HG03064 (cell line): ENCODE data around the gene ENGASE.
A peak's percentile ranks its signal among the peaks of the same experiment; 100 is the strongest.
"Not testable (repeated sequence)": the region's sequence is repeated elsewhere in the genome, so short reads cannot be mapped to it uniquely, and the experiment has no call there.

Experiments used
- ATAC-seq: cut with Tn5 transposase; IDR thresholded peaks from one replicate; pipeline ENCODE4 v1.9.1; 2021; ENCODE audit warnings: low read depth; ENCODE audit not compliant: unreplicated experiment

ENGASE gene

DNA sequence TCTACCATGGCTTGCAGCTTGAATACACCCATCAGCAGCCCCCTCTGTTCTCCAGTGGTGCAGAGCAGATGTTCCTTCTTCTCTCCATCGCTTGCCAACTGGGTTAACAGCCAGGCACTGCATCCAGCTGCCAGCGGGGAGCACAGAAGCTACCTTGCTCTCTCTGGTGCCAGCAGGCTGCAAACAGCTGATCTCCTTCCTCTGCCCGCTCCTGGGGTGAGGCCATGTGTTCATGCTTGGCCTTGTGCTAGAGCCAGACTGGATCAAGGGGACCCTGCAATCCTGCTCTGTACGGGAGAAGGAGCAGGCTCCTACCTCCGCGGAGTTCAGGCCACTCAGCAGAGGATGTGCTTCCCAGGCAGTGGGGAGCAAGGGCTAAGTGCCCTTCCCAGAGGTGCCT lies 24.1 kb upstream of the ENGASE start:
- no peak for ATAC-seq

DNA sequence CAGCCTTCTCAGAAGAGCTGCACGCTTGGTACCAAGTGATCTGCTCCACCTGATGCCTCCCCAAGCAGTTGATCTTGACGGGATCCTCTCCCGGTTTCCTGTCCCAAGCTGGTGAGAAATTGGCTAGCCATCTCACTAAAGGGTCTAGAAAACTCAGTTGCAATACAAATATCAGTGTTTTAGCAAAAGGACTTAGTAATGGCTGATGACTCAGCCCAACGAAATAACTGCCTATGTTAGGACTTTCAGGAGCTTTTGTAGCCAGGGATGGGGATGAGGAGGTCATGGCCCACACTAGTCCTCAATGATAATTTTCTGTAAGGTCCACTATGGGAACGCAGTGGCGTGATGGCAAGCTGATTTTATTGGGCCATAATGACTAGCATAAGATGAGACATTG lies 23.3 kb upstream of the ENGASE start:
- ATAC-seq, result no peak

DNA sequence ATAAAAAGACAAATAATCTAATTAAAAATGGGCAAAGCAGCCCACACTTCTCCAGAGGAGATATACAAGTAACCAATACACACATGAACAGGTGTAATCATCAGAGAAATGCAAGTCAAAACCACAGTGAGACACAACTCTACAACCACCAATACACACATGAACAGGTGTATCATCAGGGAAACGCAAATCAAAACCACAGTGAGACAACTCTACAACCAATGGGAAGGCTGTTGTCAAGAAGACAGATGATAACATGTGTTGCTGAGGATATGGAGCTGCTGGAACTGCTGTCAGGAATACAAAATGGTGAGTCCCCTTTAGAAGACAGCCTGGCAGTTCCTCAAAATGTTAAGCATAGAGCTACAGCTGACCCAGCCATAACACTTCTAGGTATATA lies 22.5 kb upstream of the ENGASE start:
- no peak for ATAC-seq

DNA sequence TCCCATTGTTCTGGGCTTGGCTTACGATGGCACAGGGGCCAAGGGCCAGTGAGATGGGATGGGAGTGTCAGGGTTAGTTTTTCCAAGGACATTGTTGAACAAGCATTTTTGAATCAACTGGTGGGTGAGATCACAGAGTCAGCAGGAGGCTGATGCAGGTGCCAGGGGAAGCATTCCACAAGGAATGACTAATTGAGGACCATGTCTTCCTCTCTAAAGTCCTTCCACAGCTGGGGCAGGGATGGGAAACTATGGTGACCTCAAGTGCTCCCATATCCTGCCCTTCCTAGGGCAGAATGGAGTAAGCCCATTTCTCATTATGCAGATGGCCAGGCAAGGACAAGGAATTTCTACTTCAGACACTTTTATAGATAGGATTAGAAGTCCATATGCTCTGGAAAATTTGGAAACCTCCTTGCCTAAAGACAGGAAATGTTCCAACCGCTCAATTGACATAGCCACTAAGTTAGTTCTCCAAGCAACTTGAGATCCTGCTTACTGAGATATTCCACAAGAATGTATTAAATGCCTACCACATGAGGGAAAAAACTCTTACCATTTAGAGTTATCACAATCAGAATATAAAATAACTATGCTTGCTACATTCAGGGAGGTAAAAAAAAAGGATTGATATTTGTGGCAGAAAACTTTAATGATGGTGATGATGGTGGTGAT lies 21.2 kb upstream of the ENGASE start:
- no peak for ATAC-seq

DNA sequence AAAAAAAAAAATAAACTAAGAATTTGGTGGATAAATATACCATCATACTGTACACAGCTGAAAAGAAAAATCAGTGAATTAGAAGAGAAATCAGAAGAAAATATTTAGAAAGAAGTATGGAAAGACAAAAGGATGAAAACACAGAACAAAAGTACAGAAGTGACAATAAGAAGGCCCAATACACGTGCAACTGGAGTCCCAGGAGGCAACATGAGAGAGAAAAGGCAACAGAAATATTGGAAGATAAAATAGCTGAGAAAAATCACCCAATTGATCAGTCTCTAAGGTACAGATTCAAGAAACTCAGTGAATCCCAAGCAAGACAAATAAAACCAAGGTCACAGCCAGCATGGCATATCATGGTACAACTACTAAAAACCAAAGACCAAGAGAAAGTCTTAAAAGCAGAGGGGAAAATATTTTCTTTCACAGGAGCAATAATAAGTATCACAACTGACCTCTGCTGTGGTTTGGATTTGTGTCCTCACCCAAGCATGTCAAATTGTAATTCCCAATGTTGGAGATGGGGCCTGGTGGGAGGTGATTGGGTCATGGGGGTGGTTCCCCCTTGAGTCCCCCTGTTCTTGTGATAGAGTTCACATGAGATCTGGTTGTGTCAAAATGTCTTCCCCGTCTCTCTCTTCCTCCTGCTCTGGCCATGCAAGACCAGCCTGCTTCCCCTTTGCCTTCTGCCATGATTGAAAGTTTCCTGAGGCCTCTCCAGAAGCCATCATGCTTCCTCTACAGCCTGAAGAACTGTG lies 20.2 kb upstream of the ENGASE start:
- ATAC-seq, result no peak

DNA sequence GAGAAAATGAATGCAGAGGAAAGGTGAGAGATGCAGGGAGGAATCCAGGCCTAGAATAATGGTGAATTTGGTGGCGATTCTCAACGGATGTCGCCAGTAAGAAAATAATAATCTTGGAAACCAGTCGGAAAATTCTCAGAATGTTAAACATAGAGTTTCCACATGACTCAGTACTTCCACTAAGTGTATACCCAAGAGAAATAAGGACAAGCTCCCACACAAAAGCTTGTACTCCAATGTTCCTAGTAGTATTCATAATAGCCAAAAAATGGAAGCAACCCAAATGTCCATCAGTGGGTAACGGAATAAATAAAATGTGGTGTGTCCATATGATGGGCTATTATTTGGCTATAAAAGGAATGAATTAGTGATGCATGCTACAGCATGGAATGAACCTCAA lies 19.4 kb upstream of the ENGASE start:
- ATAC-seq, result no peak

DNA sequence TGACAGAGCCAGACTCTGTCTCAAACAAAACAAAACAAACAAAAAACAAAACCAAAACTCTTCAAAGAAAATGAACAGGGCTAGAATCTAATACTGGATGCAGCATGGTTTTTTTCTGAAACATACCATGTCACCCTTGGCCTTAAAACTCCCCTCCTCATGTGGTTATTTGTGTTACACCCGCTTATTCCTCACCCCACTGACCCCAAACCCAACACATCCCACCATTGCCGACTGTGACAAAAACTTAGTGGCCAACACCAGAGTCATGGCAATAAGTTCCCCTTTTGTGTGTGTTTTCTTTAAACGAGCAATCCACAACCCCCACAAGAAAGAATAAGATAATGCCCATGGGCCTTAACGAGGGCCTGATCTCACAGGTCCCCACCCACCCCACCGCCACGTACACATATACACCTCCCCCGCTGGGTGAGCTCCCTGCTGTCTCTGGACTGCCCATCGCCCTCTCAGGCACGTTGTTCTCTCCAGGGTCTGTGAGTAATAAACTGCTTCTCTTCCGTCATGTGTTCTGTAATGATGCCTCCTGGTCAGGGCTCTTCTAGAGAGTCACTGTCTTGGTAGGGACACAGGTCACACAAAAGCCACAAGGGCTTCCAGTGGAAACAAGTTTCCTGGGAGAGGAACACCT lies 16.8 kb upstream of the ENGASE start:
- no peak for ATAC-seq

DNA sequence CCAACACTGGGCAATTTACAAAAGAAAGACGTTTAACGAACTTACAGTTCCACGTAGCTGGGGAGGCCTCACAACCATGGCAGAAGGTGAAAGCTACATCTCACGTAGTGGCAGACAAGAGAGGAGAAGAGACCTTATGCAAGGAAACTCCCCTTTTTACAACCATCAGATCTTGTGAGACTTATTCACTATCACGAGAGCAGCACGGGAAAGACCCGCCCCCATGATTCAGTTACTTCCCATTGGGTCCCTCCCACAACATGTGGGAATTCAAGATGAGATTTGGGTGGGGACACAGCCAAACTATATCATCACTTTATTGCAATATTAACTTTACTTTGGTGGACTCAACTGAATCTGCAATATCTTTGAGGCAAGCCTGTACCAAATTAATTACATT lies 11.9 kb upstream of the ENGASE start:
- ATAC-seq, result no peak

DNA sequence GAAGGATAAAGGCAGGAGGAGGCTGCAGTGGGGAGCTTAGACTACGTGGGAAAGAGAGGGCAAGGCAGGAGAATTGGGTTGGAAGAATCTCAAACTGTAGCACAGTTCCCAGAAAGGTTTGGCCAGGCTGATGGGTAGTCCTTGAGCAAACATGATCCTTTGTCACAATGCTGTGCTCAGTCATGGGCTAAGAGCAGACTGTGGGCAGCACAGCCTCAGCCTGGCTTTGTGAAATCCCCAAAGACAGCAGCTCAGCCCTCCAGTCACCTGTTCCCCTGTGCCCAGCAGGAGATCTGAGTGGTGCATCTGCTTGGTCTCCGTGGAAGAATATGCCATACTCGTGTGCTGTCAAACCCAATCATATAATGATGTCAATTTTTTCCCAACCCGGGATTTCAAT lies 10.6 kb upstream of the ENGASE start:
- ATAC-seq, result no peak

DNA sequence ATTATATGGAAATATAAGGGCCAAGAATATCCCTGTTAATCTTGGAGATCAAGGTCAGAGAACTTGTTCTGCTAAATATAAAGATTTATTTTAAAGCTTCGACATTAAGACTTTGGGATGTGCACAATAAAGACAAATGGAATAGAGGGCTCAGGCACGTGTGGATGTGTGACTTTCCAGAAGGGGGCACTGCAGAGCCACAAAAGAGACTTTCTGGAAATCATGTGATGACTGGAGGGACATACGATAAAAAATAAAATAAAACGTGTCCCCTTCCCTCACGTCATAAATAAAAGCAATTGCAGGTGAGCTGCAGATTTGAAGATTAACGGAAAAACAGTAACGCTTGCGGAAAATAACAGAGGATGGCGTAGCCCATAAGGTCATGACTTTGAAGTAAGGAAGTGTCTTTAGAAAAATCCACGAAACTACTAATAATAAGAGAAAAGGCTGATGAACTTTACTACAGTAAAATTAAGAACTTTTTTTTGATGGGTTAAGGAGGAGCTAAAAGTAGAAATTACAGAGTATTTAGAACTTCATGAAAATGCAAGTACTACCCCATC lies 9.4 kb upstream of the ENGASE start:
- no peak for ATAC-seq

DNA sequence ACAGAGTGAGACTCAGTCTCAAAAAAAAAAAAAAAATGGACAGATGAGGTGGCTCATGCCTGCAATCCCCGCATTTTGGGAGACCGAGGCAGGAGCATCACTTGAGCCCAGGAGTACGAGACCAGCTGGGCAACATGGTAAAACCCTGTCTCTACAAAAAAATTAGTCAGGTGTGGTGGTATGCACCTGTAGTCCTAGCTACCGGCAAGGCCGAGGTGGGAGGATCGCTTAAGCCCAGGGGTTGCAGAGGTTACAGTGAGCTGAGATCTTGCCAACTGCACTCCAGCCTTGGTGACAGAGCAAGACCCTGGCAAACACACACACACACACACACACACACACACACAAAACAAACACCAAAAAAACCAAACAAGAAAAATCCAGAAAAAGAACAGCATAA lies 7.7 kb upstream of the ENGASE start:
- no peak for ATAC-seq

DNA sequence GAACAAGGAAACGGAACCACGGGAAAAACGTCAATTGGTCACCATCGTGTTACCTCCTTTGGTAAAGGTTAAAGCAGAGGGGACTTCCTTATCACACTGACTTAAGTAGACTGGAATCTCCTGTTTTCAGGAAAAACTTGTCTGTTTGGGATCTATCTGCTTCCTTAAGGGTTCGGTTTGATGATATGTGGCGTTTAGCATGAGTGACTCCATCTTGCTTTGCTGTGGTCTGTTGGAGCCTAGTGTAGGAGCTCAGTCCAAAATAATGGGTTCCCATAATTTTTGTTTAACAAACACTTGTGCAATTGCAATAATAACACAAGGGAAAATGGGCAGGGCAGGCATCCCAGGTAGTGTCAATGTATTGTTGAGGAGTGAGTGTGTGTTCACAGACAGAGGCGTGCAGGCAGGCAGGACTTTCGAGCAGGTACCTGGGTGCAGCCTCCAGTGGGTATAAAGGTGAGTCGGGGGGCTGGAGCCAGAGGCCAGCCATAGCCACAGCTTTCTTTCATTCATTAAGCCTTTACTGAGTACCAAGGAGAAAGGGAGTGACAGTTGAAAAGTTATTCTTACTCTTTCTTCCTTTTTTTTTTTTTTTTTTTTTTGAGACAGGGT lies 4.3 kb upstream of the ENGASE start:
- no peak for ATAC-seq

DNA sequence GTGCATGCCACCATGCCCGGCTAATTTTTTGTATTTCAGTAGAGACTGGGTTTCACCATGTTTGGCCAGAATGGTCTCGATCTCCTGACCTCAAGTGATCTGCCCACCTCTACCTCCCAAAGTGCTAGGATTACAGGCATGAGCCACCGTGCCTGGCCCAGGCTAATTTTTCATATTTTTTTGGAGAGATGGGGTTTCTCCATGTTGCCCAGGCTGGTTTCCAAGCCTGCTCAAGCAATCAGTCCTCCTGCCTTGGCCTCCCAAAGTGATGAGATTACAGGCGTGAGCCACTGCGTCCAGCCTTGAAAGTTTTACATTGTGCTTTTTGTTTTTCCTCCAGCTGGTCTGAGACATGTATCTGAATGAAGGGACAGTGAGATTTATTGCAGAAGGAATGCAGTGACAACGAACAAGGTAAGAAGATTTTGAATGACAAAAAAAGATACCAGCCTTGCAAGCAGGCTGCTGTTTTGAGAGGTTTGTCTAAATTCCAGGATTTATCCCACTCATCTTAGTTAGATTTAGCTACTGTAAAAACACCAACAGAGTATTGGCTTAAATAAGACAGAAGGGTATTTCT lies 3.4 kb upstream of the ENGASE start:
- ATAC-seq, result no peak

DNA sequence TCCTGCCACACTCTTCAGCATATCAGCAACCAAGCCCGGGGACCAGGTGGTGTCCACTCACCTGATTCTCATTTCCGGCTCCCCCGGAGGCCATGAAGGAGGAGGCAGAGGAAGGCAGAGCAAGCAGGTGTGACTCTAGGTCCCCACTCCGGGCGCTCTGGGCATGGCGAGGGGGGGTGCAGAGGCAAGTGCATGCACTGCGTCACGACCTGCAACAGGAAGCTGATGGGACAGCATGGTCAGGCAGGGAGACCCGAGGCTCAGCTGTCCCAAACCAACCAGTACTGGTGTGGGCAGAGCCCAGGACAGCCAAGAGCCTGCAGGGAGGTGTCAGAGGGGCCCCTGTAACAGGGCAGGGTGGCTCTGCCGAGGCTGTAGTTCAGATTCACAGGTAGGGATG lies 2.1 kb upstream of the ENGASE start:
- no peak for ATAC-seq

DNA sequence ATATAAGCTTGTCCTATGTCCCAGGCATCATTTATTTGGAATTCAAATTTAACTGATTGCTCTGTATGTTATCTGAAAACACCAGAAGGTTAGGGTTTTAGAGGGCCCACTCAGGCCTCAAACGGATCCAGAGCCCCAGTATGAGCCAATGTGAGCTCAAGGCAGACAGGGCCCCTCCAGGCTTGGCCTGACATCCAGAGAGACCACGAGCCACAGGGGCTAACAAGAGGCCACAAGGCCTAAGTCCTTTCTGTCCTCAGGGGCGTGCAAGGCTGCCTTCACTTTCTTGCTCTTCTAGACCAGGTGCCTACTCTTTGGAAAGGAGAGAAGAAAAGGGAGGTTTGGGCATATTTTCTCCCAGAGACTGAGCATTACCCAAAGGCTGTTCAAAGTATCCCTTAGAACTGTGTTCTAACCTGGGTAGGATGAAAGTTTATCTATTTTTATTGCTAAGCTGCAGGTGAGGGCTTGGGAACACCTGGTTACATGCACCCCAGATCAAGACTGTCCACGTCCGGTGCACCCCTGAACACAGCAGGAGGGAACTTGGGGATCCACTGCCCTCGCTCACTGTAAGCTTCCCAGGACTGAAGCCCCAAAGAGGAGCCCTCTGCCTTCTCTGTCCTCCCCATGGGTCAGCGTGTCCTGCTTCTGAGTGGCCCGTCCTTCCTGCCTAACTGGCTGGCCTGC lies 1.5 kb upstream of the ENGASE start:
- no peak for ATAC-seq

DNA sequence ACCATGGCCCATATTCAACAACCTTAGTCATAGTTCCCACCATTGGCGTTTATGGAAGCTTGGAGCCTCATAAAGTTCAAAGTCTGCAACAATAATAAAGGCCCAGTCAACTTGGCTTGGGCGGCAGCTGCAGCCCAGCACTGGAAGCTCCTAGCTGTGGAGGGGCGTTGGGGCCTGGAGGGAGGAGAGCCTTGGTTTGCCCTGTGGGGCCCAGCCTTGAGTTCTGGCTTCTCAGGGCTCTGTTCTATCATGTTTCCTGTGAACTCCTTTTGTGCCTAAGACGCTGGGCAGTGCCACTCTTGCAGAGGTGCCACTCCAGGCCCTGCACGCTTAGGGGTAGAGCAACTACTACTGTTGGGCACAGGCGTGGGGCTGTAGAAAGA lies 927 bp upstream of the ENGASE start:
- ATAC-seq, result no peak

DNA sequence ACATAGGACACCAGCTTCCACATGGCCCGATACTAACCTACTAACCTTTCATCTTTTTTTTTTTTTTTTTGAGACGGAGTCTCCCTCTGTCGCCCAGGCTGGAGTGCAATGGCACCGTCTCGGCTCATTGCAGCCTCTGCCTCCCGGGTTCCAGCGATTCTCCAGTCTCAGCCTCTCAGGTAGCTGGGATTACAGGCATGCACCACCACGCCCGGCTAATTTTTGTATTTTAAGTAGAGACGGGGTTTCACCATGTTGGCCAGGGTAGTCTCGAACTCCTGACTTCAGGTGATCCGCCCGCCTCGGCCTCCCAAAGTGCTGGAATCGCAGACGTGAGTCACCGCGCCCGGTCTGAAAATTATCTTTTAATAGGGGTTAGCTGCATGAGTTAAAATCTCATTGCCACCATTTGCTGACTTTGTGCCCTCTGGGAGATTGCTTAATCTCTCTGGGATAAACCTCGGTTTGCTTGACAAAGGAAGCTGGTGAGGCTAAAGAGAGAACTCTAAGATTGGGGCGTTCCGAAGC lies 439 bp upstream of the ENGASE start:
- ATAC-seq, result not testable (repeated sequence)

DNA sequence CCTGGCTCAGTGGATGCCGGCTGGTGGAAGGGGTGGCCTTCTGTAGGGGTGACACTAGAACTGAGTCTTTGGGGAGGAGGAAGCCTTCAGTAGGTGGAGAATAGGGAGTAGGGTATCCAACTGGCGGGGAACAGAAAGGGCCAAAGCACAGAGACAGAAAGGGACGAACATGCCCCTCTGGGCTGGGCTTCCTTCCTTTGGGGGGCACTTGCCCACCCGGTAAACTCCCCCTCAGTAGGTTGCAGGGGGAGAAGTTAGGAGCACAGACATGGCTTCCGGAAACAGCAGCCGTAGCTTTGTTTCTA lies 774 bp downstream of the ENGASE start:
- peak; percentile 10 for ATAC-seq

DNA sequence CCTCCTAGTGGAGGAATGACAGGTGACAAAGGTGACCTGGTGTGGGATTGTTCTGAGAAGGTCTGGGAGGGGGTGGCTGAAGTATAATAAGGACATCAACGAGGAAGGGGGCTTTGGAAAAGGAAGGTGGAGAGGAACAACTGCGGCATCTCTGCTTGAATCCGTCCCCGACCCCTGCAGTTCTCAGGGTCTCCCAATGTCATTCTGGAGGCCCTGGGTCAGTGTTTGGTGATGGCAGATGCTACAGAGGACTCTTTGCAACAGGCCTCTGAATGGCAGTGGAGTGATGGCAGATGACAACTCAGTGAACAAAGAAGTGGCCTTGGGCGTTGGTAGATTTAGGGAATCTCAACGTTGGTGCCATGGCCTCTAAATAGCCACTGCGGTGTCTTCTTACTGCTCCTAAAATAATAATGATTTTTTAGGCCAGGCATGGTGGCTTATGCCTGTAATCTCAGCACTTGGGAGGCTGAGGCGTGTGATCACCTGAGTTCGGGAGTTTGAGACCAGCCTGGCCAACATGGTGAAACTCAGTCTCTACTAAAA lies 1.3 kb downstream of the ENGASE start:
- ATAC-seq, result no peak

DNA sequence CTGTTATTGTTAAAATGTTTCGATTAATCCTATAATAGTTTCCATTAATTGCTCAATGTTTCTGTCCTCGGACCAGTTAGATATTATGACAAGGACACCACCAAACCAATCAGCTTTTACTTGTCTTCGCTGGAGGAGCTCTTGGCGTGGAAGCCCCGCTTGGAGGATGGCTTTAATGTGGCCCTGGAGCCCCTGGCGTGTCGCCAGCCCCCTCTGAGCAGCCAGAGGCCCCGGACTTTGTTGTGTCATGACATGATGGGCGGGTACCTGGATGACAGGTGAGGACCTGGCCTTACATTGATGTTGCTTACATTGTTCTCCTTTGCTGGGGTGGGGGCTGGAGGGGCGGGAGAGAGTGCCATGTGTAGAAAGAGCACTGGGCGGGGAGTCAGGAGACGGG lies 3.0 kb downstream of the ENGASE start:
- ATAC-seq, result no peak
